ENCODE results near the gene CCSER1.

The CCSER1 gene

GRCh38 chr4:90840291-90840690 lies 713.1 kb downstream of the CCSER1 start:
- H3K36me3 ChIP-seq (replicated peaks in 1 of 2; ENCODE audit: control insufficient read depth in 2 of 2, insufficient read depth in 2 of 2, low read length in 2 of 2) = no peaks in the 10 kb centered on the region

GRCh38 chr4:90840828-90841227 lies 713.6 kb downstream of the CCSER1 start:
- DNase-seq (ENCODE audit: low spot score) = no peak
- H2BK12ac ChIP-seq (ENCODE audit: low read length) = no peak overlapping the region
- no peaks in the 10 kb centered on the region for H3K79me1 ChIP-seq (ENCODE audit: low read depth, low read length)
- no peak overlapping the region for H2BK15ac ChIP-seq (ENCODE audit: low read length)
- H3K4ac ChIP-seq (ENCODE audit: low read length) = no peak overlapping the region
- no peaks in the 10 kb centered on the region for H3K4me1 ChIP-seq (ENCODE audit: control insufficient read depth in 2 of 2, insufficient read depth in 1 of 2, low read depth in 1 of 2, low read length in 2 of 2)
- no peak overlapping the region for H4K91ac ChIP-seq (ENCODE audit: low read depth, low read length, poor library complexity)
- H3K14ac ChIP-seq (ENCODE audit: low read length) = no peak overlapping the region
- no peaks in the 10 kb centered on the region for H3K9me3 ChIP-seq (replicated peaks in 1 of 2; ENCODE audit: control insufficient read depth in 2 of 2, insufficient read depth in 1 of 2, low read depth in 1 of 2, low read length in 2 of 2)
- no peaks in the 10 kb centered on the region for H3K36me3 ChIP-seq (replicated peaks in 1 of 2; ENCODE audit: control insufficient read depth in 2 of 2, insufficient read depth in 2 of 2, low read length in 2 of 2)
- no peak overlapping the region for H3K23ac ChIP-seq (ENCODE audit: low read depth, low read length, poor library complexity)
- H3K4me3 ChIP-seq (ENCODE audit: low read length in 2 of 2) = no peak overlapping the region
- H2AFZ ChIP-seq (ENCODE audit: low read length) = no peak overlapping the region
- H2BK5ac ChIP-seq (ENCODE audit: low read length) = no peak overlapping the region
- H3K9ac ChIP-seq (ENCODE audit: low read depth, low read length, poor library complexity) = no peak overlapping the region
- H4K8ac ChIP-seq (ENCODE audit: low read depth, low read length) = no peak overlapping the region
- H3K18ac ChIP-seq (ENCODE audit: low read length) = no peak overlapping the region
- H3K27me3 ChIP-seq (ENCODE audit: control insufficient read depth in 3 of 3, insufficient read depth in 3 of 3, low read depth in 1 of 3, low read length in 3 of 3) = no peaks in the 10 kb centered on the region
- H3K27ac ChIP-seq (replicated peaks; ENCODE audit: low read length) = no peak overlapping the region
- H2BK120ac ChIP-seq (ENCODE audit: low read depth, low read length) = no peak overlapping the region
- no peak overlapping the region for H2AK5ac ChIP-seq (ENCODE audit: low read depth, low read length)
- no peak overlapping the region for H3K4me2 ChIP-seq (ENCODE audit: insufficient read depth, low read length, poor library complexity, severe bottlenecking)

More at GRCh38 chr4:90840291-90840690, 713.1 kb downstream of the CCSER1 start:
- Histone ChIP-seq H2AFZ (ENCODE audit: low read length) (no peak overlapping the region), H3K4me1 (ENCODE audit: control insufficient read depth in 2 of 2, insufficient read depth in 1 of 2, low read depth in 1 of 2, low read length in 2 of 2) (no peaks in the 10 kb centered on the region), H4K8ac (ENCODE audit: low read depth, low read length) (no peak overlapping the region), H3K23ac (ENCODE audit: low read depth, low read length, poor library complexity) (no peak overlapping the region), H2BK12ac (ENCODE audit: low read length) (no peak overlapping the region), H3K27me3 (ENCODE audit: control insufficient read depth in 3 of 3, insufficient read depth in 3 of 3, low read depth in 1 of 3, low read length in 3 of 3) (no peaks in the 10 kb centered on the region), H3K9ac (ENCODE audit: low read depth, low read length, poor library complexity) (no peak overlapping the region), H3K18ac (ENCODE audit: low read length) (no peak overlapping the region), H2BK5ac (ENCODE audit: low read length) (no peak overlapping the region), H3K9me3 (replicated peaks in 1 of 2; ENCODE audit: control insufficient read depth in 2 of 2, insufficient read depth in 1 of 2, low read depth in 1 of 2, low read length in 2 of 2) (no peaks in the 10 kb centered on the region), H4K91ac (ENCODE audit: low read depth, low read length, poor library complexity) (no peak overlapping the region), H3K14ac (ENCODE audit: low read length) (no peak overlapping the region), H3K4ac (ENCODE audit: low read length) (no peak overlapping the region), H2AK5ac (ENCODE audit: low read depth, low read length) (no peak overlapping the region), H2BK15ac (ENCODE audit: low read length) (no peak overlapping the region), H2BK120ac (ENCODE audit: low read depth, low read length) (no peak overlapping the region), H3K4me3 (ENCODE audit: low read length in 2 of 2) (no peak overlapping the region), H3K27ac (replicated peaks; ENCODE audit: low read length) (no peak overlapping the region), H3K79me1 (ENCODE audit: low read depth, low read length) (no peaks in the 10 kb centered on the region), H3K4me2 (ENCODE audit: insufficient read depth, low read length, poor library complexity, severe bottlenecking) (no peak overlapping the region)
- no CpG with 5 or more reads among the region's 3 CpGs for WGBS, 2 donors (ENCODE audit: extremely low coverage in 2 of 2, insufficient read length in 2 of 2, insufficient replicate concordance in 1 of 2)
- DNase-seq (ENCODE audit: low spot score) = no peak

GRCh38 chr4:90841676-90842075 lies 714.5 kb downstream of the CCSER1 start:
- Histone ChIP-seq H3K27ac (replicated peaks; ENCODE audit: low read length) (no peak overlapping the region), H3K23ac (ENCODE audit: low read depth, low read length, poor library complexity) (no peak overlapping the region), H4K8ac (ENCODE audit: low read depth, low read length) (no peak overlapping the region), H2BK120ac (ENCODE audit: low read depth, low read length) (no peak overlapping the region), H3K18ac (ENCODE audit: low read length) (no peak overlapping the region), H3K9me3 (replicated peaks in 1 of 2; ENCODE audit: control insufficient read depth in 2 of 2, insufficient read depth in 1 of 2, low read depth in 1 of 2, low read length in 2 of 2) (no peaks in the 10 kb centered on the region), H2BK12ac (ENCODE audit: low read length) (no peak overlapping the region), H3K4me2 (ENCODE audit: insufficient read depth, low read length, poor library complexity, severe bottlenecking) (no peak overlapping the region), H2BK5ac (ENCODE audit: low read length) (no peak overlapping the region), H4K91ac (ENCODE audit: low read depth, low read length, poor library complexity) (no peak overlapping the region), H3K4ac (ENCODE audit: low read length) (no peak overlapping the region), H2AK5ac (ENCODE audit: low read depth, low read length) (no peak overlapping the region), H3K27me3 (ENCODE audit: control insufficient read depth in 3 of 3, insufficient read depth in 3 of 3, low read depth in 1 of 3, low read length in 3 of 3) (no peaks in the 10 kb centered on the region), H2AFZ (ENCODE audit: low read length) (no peak overlapping the region), H3K36me3 (replicated peaks in 1 of 2; ENCODE audit: control insufficient read depth in 2 of 2, insufficient read depth in 2 of 2, low read length in 2 of 2) (no peaks in the 10 kb centered on the region), H3K4me3 (ENCODE audit: low read length in 2 of 2) (no peak overlapping the region), H3K4me1 (ENCODE audit: control insufficient read depth in 2 of 2, insufficient read depth in 1 of 2, low read depth in 1 of 2, low read length in 2 of 2) (no peaks in the 10 kb centered on the region), H3K79me1 (ENCODE audit: low read depth, low read length) (no peaks in the 10 kb centered on the region), H3K9ac (ENCODE audit: low read depth, low read length, poor library complexity) (no peak overlapping the region), H3K14ac (ENCODE audit: low read length) (no peak overlapping the region), H2BK15ac (ENCODE audit: low read length) (no peak overlapping the region)
- no peak for DNase-seq (ENCODE audit: low spot score)
- no CpG with 5 or more reads among the region's 1 CpG for WGBS, 2 donors (ENCODE audit: extremely low coverage in 2 of 2, insufficient read length in 2 of 2, insufficient replicate concordance in 1 of 2)

DNA sequence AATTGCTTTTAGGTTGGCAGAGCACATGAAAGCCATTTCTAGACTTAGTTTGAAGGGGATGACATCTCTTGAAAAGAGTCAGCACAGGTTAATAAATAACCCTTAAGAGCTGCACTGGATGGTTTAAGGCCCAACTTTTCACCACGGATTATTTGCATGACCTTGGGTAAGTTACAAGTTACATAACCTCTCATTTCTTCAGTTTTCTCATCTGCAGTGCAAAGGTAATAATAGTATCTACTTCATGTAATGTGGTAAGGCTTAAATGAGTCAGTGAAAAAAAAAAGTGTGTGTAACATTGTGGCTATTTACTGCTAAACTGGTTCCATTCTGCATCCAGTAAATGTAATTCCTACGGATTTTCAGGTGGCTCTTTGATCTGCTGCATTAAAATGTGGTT lies 715.8 kb downstream of the CCSER1 start:
- no peak overlapping the region for H4K8ac ChIP-seq (ENCODE audit: low read depth, low read length)
- H2BK15ac ChIP-seq (ENCODE audit: low read length) = no peak overlapping the region
- H3K23ac ChIP-seq (ENCODE audit: low read depth, low read length, poor library complexity) = no peak overlapping the region
- no peak overlapping the region for H2BK5ac ChIP-seq (ENCODE audit: low read length)
- H2BK120ac ChIP-seq (ENCODE audit: low read depth, low read length) = no peak overlapping the region
- H4K91ac ChIP-seq (ENCODE audit: low read depth, low read length, poor library complexity) = no peak overlapping the region
- H3K27me3 ChIP-seq (ENCODE audit: control insufficient read depth in 3 of 3, insufficient read depth in 3 of 3, low read depth in 1 of 3, low read length in 3 of 3) = no peaks in the 10 kb centered on the region
- H3K4me1 ChIP-seq (ENCODE audit: control insufficient read depth in 2 of 2, insufficient read depth in 1 of 2, low read depth in 1 of 2, low read length in 2 of 2) = no peaks in the 10 kb centered on the region
- no peak overlapping the region for H3K4me2 ChIP-seq (ENCODE audit: insufficient read depth, low read length, poor library complexity, severe bottlenecking)
- no peak overlapping the region for H3K4me3 ChIP-seq (ENCODE audit: low read length in 2 of 2)
- H2BK12ac ChIP-seq (ENCODE audit: low read length) = no peak overlapping the region
- no peak overlapping the region for H3K18ac ChIP-seq (ENCODE audit: low read length)
- H2AK5ac ChIP-seq (ENCODE audit: low read depth, low read length) = no peak overlapping the region
- H3K14ac ChIP-seq (ENCODE audit: low read length) = no peak overlapping the region
- no peak overlapping the region for H3K27ac ChIP-seq (replicated peaks; ENCODE audit: low read length)
- no peak overlapping the region for H2AFZ ChIP-seq (ENCODE audit: low read length)
- H3K9me3 ChIP-seq (replicated peaks in 1 of 2; ENCODE audit: control insufficient read depth in 2 of 2, insufficient read depth in 1 of 2, low read depth in 1 of 2, low read length in 2 of 2) = no peaks in the 10 kb centered on the region
- H3K4ac ChIP-seq (ENCODE audit: low read length) = no peak overlapping the region
- whole genome bisulfite sequencing, 2 donors (ENCODE audit: extremely low coverage in 2 of 2, insufficient read length in 2 of 2, insufficient replicate concordance in 1 of 2) = no CpG with 5 or more reads among the region's 2 CpGs
- no peak overlapping the region for H3K9ac ChIP-seq (ENCODE audit: low read depth, low read length, poor library complexity)
- DNase-seq (ENCODE audit: low spot score) = no peak
- no peaks in the 10 kb centered on the region for H3K36me3 ChIP-seq (replicated peaks in 1 of 2; ENCODE audit: control insufficient read depth in 2 of 2, insufficient read depth in 2 of 2, low read length in 2 of 2)
- no peaks in the 10 kb centered on the region for H3K79me1 ChIP-seq (ENCODE audit: low read depth, low read length)
